KOPT-K1 (cell line): ENCODE data around the gene UBL5.
A peak's percentile ranks its signal among the peaks of the same experiment; 100 is the strongest.
"Not testable (repeated sequence)": the region's sequence is repeated elsewhere in the genome, so short reads cannot be mapped to it uniquely, and the experiment has no call there.

Source experiments
- H3K27ac ChIP-seq: fragments of 200-600 bp; sonication (generic); 2 replicates; pipeline ENCODE4 v1.5.1; 2016; ENCODE audit warnings: antibody characterized with exemption, mild to moderate bottlenecking, low read depth, low read length; ENCODE audit not compliant: poor library complexity, severe bottlenecking
- H3K36me3 ChIP-seq: fragments of 200-600 bp; sonication (generic); 2 replicates; pipeline ENCODE4 v1.5.1; 2017; ENCODE audit warnings: antibody characterized with exemption, mild to moderate bottlenecking, low read length, moderate library complexity; ENCODE audit not compliant: insufficient read depth
- H3K9me3 ChIP-seq: fragments of 200-600 bp; sonication (generic); 2 replicates; pipeline ENCODE4 v1.5.1; 2017; ENCODE audit warnings: antibody characterized with exemption, low read length, mild to moderate bottlenecking; ENCODE audit not compliant: insufficient read depth, poor library complexity, severe bottlenecking

UBL5 gene

DNA sequence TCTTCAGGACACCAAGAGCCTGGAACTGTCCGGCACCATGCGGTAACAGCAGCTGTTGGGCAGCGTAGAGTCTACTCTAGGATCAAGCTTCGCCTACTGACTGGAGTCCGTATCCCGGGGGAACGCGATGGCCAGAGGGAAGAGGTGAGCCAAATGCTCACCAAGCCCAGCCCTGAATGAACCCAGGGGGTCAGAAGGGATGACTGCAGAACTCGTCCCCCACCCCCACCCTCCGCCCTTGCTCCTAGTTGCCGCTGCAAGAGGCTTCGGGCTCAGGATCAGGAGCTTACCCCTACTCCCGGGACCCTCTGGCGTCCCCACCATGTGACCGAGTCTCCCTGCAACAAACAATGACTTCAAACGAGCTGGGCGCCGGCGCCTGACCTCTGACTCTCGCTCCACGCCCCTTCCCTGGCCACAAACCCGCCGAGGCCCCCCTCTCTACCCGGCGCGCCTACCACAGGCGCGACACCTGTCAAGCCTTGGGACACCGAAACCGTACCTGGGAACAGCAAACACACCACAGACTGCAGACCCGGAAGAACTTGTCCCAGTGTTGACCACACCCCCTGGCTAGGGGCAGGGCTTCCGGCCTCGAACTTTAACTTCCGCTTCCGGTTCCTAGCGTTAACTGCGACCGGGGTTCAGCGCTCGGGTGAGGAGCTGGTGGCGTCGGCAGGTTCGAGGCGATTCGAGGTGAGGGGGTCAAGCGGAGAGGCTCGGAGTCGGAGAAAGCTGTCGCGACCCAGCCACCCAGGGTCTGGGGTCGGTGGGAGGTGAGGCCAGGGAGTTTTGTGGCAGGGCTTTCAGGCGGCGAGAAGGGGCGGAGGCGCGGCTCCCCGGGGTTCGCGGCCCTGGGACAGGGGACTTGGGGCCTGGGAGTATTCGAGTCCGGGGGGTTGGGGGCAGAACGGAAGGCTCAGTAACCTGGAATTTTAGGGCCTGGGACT is at the start of gene UBL5:
Gene UBL5 (plus strand): TSS at position 630 of the 950 bp plus-strand sequence. CDS start 420 bp downstream, outside the sequence.
- Histone ChIP-seq H3K36me3 (peaks cover 23% of the 10 kb centered on the region), H3K27ac (peak within 1 kb of the TSS; percentile 74), H3K9me3 (no peaks in the 10 kb centered on the region)

DNA sequence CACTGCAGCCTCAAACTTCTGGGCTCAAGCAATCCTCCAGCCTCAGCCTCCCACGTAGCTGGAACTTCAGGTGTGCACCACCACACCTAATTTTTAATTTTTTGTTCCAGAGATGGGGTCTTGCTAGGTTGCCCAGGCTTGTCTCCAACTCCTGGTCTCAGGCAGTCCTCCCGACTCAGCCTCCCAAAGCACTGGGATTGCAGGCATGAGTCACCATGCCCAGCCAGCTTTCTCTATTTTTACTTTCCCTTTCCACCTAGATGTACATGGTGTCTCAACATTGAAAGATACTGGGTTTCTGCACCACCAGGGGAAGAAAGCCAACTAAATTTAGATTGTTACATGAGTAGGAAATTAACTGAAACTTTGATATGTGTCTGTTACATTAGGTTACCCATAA is 45.4 kb upstream of the UBL5 start:
- Histone ChIP-seq H3K9me3 (peaks cover 10% of the 10 kb centered on the region), H3K36me3 (no peaks in the 10 kb centered on the region), H3K27ac (no peak overlapping the region)

DNA sequence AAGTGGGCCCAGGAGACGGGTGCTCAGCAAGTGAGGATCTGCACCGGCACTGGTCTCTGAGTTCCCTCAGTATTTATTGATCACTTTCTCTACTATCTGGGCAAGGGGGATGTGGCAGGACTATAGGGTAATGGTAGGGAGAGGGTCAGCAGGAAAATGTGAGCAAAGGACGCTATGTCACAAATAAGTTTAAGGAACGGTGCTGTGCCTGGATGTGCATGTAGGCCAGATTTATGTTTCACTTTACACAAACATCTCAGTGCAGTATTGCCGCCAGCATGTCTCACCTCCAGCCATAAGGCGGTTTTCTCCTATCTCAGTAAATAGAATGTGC is 43.6 kb upstream of the UBL5 start:
- not testable (repeated sequence) for H3K36me3 ChIP-seq, H3K9me3 ChIP-seq
- peak overlapping the region; percentile 50 for H3K27ac ChIP-seq

DNA sequence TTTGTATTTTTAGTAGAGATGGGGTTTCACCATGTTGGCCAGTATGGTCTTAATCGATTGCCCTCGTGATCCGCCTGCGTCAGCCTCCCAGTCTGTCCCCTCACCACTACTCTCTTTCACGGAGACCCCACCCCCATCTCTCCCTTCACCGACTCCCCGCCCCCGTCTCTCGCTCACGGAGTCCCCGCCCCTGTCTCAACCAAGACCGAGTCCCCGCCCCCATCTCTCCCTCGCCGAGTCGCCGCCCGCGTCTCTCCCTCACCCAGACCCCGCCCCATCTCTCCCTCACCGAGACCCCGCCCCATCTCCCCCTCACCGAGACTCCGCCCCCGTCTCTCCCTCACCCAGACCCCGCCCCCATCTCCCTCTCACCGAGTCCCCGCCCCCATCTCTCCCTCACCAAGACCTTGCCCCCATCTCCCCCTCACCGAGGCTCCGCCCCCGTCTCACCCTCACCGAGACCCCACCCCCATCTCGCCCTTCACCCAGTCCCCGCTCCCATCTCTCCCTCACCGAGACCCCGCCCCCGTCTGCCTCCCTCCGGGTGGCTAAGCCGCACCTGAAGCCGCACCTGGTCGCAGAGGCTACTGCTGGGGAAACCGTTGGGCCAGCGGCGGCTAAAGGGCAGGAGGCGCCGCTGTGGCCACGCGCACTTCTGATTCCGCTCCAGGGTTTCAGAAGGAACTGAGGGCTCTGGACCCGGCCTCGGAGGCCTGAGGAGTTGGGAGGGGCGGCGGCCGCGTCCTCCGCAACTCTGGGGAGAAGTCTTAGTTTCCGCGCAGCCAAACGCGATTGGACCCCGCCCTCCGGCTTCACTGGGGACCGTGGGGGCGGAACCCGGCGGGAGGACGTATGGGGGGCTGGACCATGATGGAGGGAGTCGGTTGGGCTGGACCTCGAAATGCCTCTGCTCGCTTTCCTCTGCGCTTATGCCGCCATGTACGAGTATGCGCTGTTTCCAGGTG is 42.1 kb upstream of the UBL5 start:
- Histone ChIP-seq H3K9me3 (no peaks in the 10 kb centered on the region), H3K36me3 (no peaks in the 10 kb centered on the region), H3K27ac (peak overlapping the region; percentile 50)

DNA sequence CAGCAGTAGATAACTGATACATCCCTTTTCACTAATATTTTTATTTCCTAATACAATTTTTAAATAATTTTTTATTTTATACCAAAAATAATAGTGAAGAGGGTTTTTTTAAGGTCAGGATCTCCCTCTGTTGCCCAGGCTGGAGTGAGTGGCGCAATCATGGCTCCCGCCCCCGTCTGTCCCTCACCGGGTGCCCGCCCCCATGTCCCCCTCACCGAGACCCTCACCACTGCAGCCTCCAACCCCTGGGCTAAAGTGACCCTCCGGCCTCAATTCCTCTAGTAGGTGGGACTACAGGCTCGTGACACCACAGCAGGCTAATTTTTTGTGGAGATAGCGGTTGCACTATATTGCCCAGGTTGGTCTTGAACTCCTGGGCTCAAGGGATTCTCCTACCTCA is 41.4 kb upstream of the UBL5 start:
- Histone ChIP-seq H3K9me3 (no peaks in the 10 kb centered on the region), H3K27ac (no peak overlapping the region), H3K36me3 (no peaks in the 10 kb centered on the region)

DNA sequence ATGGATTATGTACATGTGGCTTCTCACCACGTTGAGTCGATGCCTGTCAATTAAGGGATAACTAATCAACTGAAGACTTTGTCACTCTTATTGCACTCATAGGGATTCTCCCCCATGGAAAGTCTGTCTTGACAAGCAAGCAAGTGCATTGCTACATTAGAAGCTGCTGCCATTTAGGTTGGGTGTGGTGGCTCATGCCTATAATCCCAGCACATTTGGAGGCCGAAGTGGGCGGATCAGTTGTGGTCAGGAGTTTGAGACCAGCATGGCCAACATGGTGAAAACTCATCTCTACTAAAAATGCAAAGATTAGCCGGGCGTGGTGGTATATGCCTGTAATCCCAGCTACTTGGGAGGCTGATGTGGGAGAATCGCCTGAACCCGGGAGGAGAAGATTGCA is 40.9 kb upstream of the UBL5 start:
- H3K27ac ChIP-seq: no peak overlapping the region
- H3K36me3 ChIP-seq: no peaks in the 10 kb centered on the region
- H3K9me3 ChIP-seq: no peaks in the 10 kb centered on the region

DNA sequence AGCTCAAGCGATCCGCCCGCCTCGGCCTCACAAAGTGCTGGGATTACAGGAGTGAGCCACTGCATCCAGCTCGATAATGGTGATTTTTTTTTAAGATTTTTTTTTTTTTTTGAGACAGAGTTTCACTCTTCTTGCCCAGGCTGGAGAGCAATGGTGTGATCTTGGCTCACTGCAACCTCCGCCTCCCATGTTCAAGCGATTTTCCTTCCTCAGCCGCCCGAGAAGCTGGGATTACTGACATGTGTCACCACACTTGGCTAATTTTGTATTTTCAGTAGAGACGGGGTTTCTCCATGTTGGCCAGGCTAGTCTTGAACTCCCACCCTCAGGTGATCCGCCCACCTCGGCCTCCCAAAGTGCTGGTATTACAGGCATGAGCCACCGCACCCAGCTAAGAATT is 39.1 kb upstream of the UBL5 start:
- not testable (repeated sequence) for H3K36me3 ChIP-seq, H3K27ac ChIP-seq, H3K9me3 ChIP-seq

DNA sequence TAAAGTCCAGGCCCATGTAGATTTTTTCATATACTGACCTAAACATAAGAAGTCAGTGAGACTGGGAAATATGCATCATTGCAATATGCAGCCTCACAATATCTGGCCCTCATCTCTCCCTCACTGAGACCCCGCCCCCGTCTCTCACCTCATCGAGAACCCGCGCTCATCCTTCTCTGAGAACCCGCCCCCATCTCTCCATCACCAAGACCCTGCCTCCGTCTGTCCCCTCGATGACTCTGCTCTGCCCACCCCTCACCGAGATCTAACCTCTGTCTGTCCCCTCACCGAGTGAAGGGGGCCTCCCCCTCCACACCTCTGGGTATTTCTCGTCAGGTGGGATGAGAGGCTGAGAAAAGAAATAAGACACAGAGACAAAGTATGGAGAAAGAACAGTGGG is 38.7 kb upstream of the UBL5 start:
- Histone ChIP-seq H3K36me3 (no peaks in the 10 kb centered on the region), H3K27ac (no peak overlapping the region), H3K9me3 (peaks cover 5% of the 10 kb centered on the region)

DNA sequence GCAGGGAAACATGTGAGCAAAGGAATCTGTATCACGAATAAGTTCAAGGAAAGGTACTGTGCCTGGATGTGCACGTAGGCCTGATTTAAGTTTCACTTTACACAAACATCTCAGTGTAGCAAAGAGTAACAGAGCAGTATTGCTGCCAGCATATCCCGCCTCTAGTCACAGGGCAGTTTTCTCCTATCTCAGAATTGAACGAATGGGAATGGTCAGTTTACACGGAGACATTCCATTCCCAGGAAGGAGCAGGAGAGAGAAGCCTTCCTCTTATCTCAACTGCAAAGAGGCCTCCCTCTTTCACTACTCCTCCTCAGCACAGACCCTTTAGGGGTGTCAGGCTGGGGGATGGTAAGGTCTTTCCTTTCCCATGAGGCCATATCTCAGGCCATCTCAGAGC is 38.1 kb upstream of the UBL5 start:
- not testable (repeated sequence) for H3K36me3 ChIP-seq, H3K9me3 ChIP-seq, H3K27ac ChIP-seq

DNA sequence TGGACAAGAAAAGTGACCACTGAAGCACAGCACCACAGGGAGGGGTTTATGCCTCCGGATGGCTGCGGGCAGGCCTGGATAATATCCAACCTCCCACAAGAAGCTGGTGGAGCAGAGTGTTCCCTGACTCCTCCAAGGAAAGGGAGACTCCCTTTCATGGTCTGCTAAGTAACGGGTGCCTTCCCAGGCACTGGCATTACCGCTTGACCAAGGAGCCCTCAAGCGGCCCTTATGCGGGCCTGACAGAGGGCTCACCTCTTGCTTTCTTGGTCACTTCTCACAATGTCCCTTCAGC is 36.7 kb upstream of the UBL5 start:
- H3K36me3 ChIP-seq, H3K27ac ChIP-seq, H3K9me3 ChIP-seq: not testable (repeated sequence)

DNA sequence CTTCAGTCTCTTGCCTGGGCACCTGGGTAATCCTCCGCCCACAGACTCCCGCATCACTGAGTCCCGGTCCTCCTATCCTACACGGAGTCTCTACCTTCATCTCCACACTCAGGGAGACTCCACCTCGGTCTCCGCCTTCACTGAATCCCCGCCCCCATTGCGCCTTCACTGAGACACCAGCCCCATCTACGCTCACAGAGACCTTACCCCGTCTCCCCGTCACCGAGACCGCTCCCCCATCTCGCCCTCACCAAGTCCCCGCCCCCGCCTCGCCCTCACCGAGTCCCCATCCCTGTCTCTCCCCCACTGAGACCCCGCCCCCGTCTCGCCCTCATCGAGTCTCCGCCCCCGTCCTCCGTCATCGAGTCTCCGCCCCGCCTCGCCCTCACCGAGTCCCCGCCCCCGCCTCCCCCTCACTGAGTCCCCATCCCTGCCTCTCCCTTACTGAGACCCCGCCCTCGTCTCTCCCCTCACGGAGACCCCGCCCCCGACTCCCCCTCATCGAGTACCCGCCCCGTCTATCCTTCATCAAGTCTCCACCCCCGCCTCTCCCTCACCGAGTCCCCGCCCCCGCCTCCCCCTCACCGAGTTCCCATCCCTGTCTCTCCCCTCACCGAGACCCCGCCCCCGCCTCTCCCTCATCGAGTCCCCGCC is 36.0 kb upstream of the UBL5 start:
- H3K36me3 ChIP-seq: no peaks in the 10 kb centered on the region
- H3K9me3 ChIP-seq: peaks cover 5% of the 10 kb centered on the region
- H3K27ac ChIP-seq: peak overlapping the region; percentile 62

DNA sequence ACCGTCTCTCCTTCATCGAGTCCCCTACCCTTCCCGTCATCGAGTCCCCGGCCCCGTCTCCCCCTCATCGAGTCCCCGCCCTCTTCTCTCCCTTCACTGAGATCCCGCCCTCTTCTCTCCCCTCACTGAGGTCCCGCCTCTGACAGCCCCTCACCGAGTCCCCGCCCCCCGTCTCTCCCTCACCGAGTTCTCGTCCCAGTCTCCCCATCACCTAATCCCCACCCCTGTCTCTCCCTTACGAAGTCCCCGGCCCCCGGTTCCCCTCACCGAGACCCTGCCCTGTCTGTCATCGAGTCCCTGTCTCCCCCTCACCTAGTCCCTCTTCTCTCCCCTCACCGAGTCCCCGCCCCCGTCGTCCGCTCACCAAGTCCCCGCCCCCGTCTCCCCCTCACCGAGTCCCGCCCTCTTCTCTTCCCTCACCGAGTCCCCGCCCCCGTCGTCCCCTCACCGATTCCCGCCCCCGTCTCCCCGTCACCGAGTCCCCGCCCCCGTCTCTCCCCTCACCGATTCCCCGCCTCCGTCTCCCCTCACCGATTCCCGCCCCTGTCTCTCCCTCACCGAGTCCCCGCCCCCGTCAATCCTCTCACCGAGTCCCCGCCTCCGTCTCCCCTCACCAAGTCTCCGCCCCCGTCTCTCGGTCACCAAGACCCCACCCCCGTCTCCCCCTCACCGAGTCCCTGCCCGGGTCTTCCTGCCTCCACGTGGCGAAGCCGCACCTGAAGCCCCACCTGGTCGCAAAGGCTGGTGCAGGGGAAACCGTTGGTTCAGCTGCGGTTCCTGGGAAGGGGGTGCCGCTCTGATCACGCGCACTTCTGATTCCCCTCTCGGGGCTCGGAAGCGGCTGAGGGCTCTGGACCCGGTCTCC is 35.3 kb upstream of the UBL5 start:
- Histone ChIP-seq H3K9me3 (peaks cover 5% of the 10 kb centered on the region), H3K27ac (peak overlapping the region; percentile 62), H3K36me3 (no peaks in the 10 kb centered on the region)

DNA sequence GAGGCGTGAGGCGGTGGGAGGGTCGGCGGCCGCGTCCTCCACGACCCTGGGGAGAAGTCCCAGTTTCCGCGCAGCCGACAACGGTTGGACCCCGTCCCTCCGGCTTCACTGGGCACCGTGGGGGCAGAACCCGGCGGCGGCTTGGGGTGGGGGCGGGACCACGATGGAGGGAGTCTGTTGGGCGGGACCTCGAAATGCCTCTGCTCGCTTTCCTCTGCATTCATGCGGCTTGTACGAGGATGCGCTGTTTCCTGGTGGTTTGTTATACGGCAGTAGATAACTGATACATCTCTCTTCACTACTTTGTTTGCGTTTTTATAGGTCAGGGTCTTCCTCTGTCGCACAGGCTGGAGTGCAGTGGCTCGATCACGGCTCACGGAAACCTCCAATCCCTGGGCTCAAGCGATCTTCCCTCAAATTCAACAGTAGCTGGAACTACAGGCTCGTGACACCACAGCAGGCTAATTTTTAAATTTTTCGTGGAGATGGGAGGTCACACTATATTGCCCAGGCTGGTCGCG is 34.6 kb upstream of the UBL5 start:
- no peaks in the 10 kb centered on the region for H3K36me3 ChIP-seq
- H3K27ac ChIP-seq: peak overlapping the region; percentile 62
- peaks cover 5% of the 10 kb centered on the region for H3K9me3 ChIP-seq

DNA sequence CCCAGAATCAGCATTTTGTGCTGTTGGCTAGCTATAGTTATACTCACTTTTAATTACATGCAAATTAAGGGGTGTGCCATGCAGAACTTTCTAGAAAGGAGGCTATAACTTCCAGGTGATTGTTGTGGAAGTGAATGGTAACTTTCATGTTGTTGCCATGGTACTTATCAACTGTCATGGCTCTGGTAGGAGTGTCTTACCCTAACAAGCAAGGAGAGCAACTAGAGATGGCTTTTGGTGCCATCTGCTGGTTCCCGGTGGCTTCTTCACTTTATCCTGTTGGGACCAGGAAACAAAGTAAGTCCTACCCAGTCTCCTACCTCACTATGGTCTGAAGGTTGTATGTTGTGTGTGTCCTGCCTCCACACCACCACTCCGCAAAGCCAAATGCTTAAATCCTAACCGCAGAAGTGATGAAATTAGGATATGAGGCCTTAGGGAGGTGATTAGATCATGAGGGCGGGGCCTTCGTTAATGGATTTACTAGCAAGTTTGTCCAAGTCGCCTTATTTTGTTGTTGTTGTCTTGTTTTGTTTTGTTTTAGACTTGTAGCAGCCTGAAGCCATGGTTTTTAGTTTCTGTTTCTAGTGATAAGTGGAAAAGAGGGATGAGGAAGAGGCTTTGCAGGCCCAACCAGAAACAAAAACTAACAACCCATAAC is 31.5 kb upstream of the UBL5 start:
- Histone ChIP-seq H3K9me3 (peaks cover 5% of the 10 kb centered on the region), H3K27ac (peak overlapping the region; percentile 24), H3K36me3 (no peaks in the 10 kb centered on the region)
